IPS DF 19.7 (cell line): ENCODE measurements around the gene CDC37L1.

ENCODE experiments used
- DNase-seq: peaks from one replicate; pipeline ENCODE4 v3.0.0-alpha.2; 2013; ENCODE audit warnings: low read depth, low spot score

The CDC37L1 gene

DNA sequence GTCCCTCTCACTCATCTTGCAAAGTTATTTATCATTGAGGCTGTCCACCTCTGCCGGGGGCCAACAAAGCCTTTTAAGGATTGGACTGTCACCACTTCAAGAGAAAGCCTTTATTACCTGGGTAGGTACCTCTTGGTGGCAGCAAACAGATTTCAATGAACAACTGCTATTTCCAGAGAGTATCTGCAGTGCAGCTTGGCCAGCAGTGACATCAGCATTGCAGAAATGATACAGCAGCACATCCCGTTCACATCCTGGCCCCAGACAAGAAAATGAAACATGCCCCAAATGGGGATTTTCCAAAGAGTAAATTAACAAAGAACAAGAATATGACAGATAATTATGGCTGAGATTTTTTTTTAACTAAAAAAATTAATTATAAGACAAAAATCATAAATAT, 10.8 kb upstream of the CDC37L1 start:
- no peak for DNase-seq

DNA sequence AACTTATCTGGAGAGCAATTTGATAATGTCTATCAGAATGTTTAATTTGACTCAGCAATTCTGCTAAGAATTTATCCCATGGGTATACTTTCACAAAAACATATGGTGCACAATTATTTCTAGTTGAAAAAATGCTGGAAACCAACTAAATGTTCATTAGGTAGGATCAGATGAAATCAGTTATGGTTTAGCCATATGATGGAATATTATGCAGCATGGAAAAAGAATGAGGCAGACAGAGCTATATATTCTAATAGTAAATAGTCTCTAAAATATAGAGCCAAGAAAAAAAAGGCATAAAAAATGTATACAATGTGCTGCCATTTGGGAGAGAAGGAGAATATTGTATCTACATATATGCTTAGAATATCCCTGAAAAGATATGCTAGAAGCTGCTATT, 9.5 kb upstream of the CDC37L1 start:
- DNase-seq: no peak

- DNase-seq: no peak
Measured at GRCh38 chr9:4670591-4670990, 8.8 kb upstream of the CDC37L1 start.

DNA sequence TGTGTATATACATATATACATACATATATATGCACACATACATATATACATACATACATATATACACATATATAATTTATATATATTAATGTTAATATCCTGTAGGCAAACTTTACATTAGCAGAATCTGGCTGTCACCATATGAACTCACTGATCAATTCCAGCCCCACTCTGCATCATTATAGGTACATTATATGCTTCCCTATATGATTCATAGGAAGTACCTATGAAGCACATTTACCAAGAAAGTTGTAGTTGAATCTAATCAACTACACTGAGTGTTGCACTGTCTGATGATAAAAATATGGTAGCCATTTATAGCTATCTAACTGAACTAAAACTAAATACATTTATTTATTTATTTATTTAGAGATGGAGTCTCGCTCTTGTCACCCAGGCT, 7.6 kb upstream of the CDC37L1 start:
- no peak for DNase-seq

DNA sequence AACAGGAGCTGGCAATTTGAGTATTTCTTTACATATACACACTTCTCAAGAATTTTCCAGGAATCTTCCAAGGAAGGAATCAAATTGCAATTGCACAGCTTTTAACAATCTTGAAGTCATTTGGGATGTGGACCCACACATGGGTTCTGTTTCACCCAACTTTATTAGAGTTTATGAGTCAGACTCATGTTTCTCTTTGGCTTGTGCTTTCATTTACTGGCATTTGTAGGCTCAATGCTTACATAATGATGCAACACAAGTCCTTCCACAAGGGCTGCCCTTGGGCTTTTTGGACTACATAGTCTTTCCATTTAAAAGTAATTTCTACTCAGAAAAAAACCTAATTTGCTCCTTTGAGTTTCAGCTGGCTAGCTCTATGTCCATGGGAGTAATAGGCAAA, 4.6 kb upstream of the CDC37L1 start:
- no peak for DNase-seq

DNA sequence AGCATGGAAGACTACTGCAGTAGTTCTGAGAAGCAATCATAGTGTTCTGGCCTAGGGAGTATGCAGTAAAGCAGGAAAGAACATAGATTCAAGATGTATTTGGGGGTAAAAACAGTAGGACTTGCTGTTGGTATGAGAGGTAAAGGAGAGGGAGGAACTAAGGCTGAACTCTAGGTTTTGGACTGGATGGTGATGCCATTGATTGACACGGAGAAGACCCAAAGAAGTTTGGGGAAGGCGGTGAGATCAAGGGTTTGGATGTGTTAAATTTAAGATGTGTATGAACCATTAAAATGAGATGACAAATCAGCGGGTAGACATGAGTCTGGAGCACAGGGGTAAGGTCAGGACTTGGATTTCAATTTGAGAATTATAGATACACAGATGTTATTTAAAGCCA, 2.0 kb upstream of the CDC37L1 start:
- DNase-seq: no peak

- DNase-seq: no peak
Measured at GRCh38 chr9:4678679-4679267, 596 bp upstream of the CDC37L1 start.

GRCh38 chr9:4680173-4680525, 780 bp downstream of the CDC37L1 start:
- no peak for DNase-seq

DNA sequence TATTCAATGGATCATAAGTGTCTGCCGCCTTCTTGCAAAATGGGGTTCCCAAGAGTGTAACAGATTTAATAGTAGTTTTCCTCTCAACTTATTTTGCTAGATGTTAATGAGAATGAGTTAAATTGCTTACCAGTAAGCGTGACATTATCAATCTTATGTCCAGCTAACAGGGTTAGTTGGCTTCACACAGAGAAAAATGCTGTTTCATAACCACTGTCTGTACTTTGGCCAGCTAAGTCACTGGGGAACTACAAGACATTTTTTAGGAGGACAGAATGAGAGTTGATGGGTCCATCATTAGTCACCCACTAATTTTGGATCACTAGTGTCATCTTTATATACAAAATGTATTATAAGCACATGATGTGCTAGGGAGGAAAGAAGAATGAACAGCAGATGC, 1.4 kb downstream of the CDC37L1 start:
- no peak for DNase-seq

DNA sequence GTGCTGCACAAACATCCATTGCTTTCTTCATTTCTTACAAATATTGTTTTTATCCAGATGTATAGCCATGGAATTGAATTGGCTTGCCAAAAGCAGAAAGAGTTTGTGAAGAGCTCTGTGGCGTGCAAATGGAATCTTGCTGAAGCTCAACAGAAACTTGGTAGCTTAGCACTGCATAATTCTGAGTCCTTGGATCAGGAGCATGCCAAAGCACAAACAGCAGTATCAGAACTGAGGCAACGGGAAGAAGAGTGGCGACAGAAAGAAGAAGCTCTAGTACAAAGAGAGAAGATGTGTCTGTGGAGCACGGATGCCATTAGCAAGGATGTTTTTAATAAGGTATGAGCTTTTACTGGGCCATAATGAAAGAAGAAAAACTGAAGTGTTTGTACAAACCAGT, 5.5 kb downstream of the CDC37L1 start:
- no peak for DNase-seq

- no peak for DNase-seq
Measured at GRCh38 chr9:4686112-4686511, 6.7 kb downstream of the CDC37L1 start.

- no peak for DNase-seq
Measured at GRCh38 chr9:4686584-4686983, 7.2 kb downstream of the CDC37L1 start.

- DNase-seq: no peak
Measured at GRCh38 chr9:4689021-4689420, 9.7 kb downstream of the CDC37L1 start.

GRCh38 chr9:4689687-4690104, 10.3 kb downstream of the CDC37L1 start:
- DNase-seq: no peak

DNA sequence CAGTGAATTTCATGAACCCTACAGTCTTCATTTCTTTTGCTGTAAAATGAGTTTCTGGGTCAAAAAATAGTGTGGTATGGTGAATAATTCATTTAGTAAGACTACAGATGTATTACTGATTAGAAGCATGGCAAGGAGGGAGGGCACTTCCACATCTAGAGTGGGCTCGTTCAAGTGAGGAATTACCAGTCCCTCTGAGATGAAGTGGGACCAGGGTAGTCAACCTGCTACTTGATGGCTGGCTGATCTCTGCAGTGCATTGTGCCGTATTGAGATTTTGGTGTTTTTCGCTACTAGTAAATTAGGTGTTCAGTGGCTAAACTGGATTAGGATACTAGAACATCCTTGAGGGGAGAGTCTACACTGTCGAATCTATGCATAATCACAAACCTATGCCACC, 10.8 kb downstream of the CDC37L1 start:
- DNase-seq: no peak

GRCh38 chr9:4691795-4692194, 12.4 kb downstream of the CDC37L1 start:
- DNase-seq: no peak

DNA sequence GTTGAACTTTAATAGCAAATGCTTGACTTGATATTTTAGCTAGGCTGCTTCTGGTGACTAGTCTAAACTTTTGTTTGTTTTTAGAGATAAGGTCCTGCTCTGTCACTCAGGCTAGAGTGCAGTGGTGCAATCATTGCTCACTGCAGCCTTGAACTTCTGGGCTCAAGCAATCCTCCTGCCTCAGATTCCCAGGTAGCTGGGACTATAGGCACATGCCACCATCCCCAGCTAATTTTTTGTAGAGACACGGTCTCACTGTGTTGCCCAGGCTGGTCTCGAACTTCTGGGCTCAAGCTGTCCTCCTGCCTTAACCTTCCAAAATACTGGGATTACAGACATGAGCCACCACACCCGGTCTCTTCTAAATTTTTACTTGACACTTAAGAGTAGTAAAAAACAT, 20.7 kb downstream of the CDC37L1 start:
- no peak for DNase-seq

DNA sequence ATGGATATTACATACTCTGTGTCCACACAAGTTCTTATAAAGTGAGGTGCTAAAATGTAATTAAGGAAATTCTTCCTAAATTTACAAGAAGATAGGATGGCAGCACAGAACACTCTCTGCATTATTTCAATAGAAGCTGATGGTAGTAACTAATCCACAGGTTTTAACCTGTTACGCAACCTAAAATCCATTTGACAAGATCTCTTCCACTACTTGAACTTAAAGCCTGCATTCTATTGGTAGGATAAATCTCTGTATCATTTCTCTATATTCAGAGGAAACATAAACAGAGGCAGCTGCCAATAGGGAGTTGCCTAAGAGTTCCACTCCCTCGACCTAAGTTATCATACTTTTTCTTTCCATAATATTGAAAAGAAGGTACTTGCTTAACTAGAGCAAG, 21.6 kb downstream of the CDC37L1 start:
- no peak for DNase-seq

- DNase-seq: no peak
Measured at GRCh38 chr9:4701526-4701925, 22.2 kb downstream of the CDC37L1 start.

DNA sequence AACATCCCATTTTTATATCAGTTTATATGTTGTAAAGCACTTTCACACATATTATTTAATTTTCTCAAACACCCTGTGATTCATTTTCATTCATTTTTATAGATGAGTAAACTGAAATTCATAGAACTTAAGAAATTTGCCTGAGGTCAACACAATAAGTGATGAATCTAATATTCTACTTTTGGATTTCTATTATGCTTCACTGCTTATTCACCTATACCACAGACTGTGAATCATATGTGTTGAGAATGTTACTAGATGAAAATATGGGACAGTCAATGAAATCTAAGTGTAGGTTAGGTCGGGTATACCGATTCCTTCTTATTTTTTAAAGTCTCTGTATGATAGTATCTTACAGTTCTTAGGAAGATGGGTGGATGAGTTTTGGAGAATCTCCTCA, 24.8 kb downstream of the CDC37L1 start:
- DNase-seq: no peak

GRCh38 chr9:4706021-4706420, 26.7 kb downstream of the CDC37L1 start:
- DNase-seq: no peak

DNA sequence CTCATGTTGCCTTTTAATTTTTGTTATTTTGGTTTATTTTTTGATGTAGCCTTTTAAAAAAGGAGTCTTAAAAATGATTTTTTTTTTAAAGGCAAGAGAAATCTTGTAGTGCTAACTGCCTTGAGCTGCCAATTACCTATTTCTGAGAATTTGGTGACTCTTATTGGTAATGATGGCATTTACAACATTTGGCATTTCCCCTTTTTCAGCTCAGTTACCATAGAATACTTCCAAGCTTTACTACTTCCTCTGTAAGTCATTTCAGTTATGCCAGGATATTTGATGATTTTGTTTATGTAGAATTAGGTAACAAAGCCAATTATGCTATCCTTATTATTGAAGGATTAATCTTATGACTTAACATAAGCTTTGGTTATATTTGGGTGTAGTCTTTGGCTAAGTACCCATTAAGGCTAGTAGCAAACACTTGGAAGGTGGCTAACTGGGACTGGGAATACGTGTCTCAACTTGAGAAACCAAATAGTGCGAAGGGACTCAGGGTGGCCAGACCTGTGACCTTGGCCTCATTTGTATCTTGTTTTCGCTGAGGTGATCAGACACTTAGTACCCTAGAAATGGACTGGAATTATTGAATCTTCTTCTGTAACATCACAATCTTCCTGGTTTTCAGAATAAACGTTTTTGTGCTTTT, 27.7 kb downstream of the CDC37L1 start:
- no peak for DNase-seq

- DNase-seq: no peak
Measured at GRCh38 chr9:4709380-4709779, 30.0 kb downstream of the CDC37L1 start.

GRCh38 chr9:4713849-4714248, 34.5 kb downstream of the CDC37L1 start:
- no peak for DNase-seq
